BLaER1 treated with 17β-estradiol and CSF1 and Interleukin-3, amounts not matched to agents 10 nM and 100 nM (cell line): Measurements from ENCODE around the gene SEMA4A.

Source experiments
- H3K27ac ChIP-seq, 11 experiments: shearing (Covaris generic); formaldehyde crosslinking; 2 replicates each; pipeline ENCODE4 v1.8.1; 2022
- H3K27me3 ChIP-seq, 11 experiments: shearing (Covaris generic); formaldehyde crosslinking; 2 replicates each; pipeline ENCODE4 v1.8.1; 2022
- H3K36me3 ChIP-seq, 11 experiments: shearing (Covaris generic); formaldehyde crosslinking; 2 replicates each; pipeline ENCODE4 v1.8.1; 2022
- H3K4me1 ChIP-seq, 10 experiments: shearing (Covaris generic); formaldehyde crosslinking; 2 replicates each; pipeline ENCODE4 v1.8.1; 2022
- H3K4me2 ChIP-seq, 11 experiments: shearing (Covaris generic); formaldehyde crosslinking; 2 replicates each; pipeline ENCODE4 v1.8.1; 2022
- H3K4me3 ChIP-seq, 10 experiments: shearing (Covaris generic); formaldehyde crosslinking; 2 replicates each; pipeline ENCODE4 v1.8.1; 2022
- H3K9ac ChIP-seq, 11 experiments: shearing (Covaris generic); formaldehyde crosslinking; 2 replicates each; pipeline ENCODE4 v1.8.1; 2022
- H3K9me3 ChIP-seq, 11 experiments: shearing (Covaris generic); formaldehyde crosslinking; replicated peaks in 1 of 11; 2 replicates each; pipeline ENCODE4 v1.8.1; 2022
- H4K20me1 ChIP-seq, 11 experiments: shearing (Covaris generic); formaldehyde crosslinking; 2 replicates each; pipeline ENCODE4 v1.8.1; 2022
- Cebpa-rat ChIP-seq, 11 experiments: shearing (Covaris generic); IDR thresholded peaks; 2 replicates each; pipeline ENCODE4 v1.8.1; 2022

SEMA4A gene

DNA sequence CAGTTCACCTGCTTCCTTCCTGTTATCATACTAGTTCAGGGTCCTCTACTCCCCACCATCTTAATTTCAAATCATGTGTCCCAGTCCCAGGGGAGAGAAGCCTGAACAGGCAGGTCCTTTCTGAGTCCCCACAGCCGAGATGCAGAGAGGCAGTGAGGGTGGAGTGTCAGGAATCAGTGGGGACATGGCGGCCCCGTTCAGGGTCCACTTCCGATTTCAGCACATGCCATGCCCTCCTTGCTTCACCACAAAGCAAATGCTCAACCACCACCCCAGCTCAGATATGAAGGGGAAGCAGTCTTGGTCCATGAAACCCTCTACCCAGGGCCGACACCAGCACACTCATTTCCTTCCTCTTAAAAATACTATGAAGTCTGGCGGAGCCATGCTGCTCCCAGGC is 5.2 kb upstream of the SEMA4A start:
- H3K4me2 ChIP-seq, result peak overlapping the region; percentile 91 to 100 (median 98)

DNA sequence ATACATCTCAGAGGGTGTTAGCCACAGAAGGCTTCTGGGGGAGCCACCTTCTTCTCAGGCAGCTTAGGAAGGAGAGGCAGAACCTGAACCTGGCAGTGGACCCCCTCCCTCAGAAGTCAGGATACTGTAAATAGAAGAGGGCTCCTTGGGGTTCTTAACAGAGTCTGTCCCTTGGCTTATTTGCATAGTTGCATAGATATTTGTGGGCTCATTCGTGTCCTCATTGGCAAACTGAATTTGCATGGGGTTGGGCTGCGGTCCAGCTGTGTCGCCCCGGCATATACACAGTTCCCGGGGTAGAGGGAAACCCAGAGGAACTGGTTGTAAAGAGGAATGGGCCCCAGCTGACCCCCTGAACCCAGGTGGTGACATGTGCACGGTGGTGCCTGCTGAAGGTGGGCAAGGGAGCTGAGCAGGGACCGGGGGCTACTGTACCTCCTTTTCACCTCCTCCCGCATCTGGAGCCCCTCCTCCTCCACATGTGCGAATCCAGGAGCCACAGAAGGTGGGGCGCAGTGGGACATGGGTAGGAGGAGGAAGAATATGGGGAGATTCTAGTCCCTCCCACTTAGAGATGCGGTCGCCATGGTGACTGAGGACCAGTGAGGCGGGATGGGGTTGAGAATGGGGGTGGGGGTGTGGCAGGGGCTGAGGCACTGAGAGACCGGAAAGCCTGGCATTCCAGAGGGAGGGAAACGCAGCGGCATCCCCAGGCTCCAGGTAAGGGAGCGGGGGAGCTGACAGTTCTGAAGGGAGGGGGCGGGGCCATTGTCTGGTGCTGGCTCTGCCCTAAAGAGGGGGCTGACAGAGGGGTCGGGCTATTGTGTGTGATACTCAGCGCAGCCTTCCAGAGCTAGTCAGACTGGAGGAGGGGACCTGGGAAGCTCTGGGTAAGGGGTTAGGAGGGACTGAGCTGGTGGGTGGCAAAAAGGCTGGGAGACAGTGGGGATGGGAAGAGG is 3.7 kb upstream of the SEMA4A start:
- H3K9ac ChIP-seq, result peak overlapping the region; percentile 68 to 79 (median 77); a peak in 20 of 22 replicates
- no peaks in the 10 kb centered on the region for H3K9me3 ChIP-seq
- peak overlapping the region; percentile 84 to 94 (median 90) for H3K27ac ChIP-seq
- no peaks in the 10 kb centered on the region for H4K20me1 ChIP-seq
- no peaks in the 10 kb centered on the region for H3K27me3 ChIP-seq
- TF ChIP-seq Cebpa-rat (IDR thresholded peaks at IDR 0.05), result no peak
- H3K4me1 ChIP-seq, result peaks cover 85 to 92% (median 89%) of the 10 kb centered on the region in 10 experiments
- H3K4me3 ChIP-seq, result no peak overlapping the region
- no peaks in the 10 kb centered on the region for H3K36me3 ChIP-seq
- H3K4me2 ChIP-seq, result peak overlapping the region; percentile 91 to 100 (median 98)

More for the DNA sequence above, 5.2 kb upstream of the SEMA4A start:
- H3K9me3 ChIP-seq, result no peaks in the 10 kb centered on the region
- peak in 8 of 11 experiments; percentile 74 to 91 (median 82); a peak in 15 of 22 replicates for TF ChIP-seq Cebpa-rat (IDR thresholded peaks at IDR 0.05)
- H3K9ac ChIP-seq, result peak overlapping the region; percentile 68 to 79 (median 77)
- H3K4me3 ChIP-seq, result peak overlapping the region in 8 of 10 experiments; percentile 8 to 43 (median 30); a peak in 13 of 20 replicates
- no peaks in the 10 kb centered on the region for H3K27me3 ChIP-seq
- no peaks in the 10 kb centered on the region for H3K36me3 ChIP-seq
- H3K27ac ChIP-seq, result peak overlapping the region; percentile 84 to 94 (median 90)
- H3K4me1 ChIP-seq, result peaks cover 71 to 78% (median 75%) of the 10 kb centered on the region in 10 experiments
- no peaks in the 10 kb centered on the region for H4K20me1 ChIP-seq

GRCh38 chr1:156150333-156151011 is 2.9 kb upstream of the SEMA4A start:
- Histone ChIP-seq H3K4me1 (peaks cover 93 to 100% (median 96%) of the 10 kb centered on the region in 10 experiments), H3K27me3 (no peaks in the 10 kb centered on the region), H3K4me3 (no peak overlapping the region), H3K9me3 (no peaks in the 10 kb centered on the region), H3K4me2 (peak overlapping the region; percentile 32 to 100 (median 91)), H3K27ac (peak overlapping the region; percentile 18 to 94 (median 81); a peak in 21 of 22 replicates), H3K36me3 (no peaks in the 10 kb centered on the region), H4K20me1 (no peaks in the 10 kb centered on the region), H3K9ac (peak overlapping the region in 9 of 11 experiments; percentile 23 to 77 (median 51); a peak in 11 of 22 replicates)
- no peak for TF ChIP-seq Cebpa-rat (IDR thresholded peaks at IDR 0.05)

- H3K27me3 ChIP-seq, result no peaks in the 10 kb centered on the region
- 0 out of 22 replicates have a peak, but pooled peaks cover 0 to 1% (median 0%) of the 10 kb centered on the region in 11 experiments for H3K36me3 ChIP-seq
- H3K9ac ChIP-seq, result peak overlapping the region in 10 of 11 experiments; percentile 23 to 77 (median 49); a peak in 16 of 22 replicates
- TF ChIP-seq Cebpa-rat (IDR thresholded peaks at IDR 0.05), result no peak
- no peak overlapping the region for H3K4me3 ChIP-seq
- H3K9me3 ChIP-seq, result no peaks in the 10 kb centered on the region
- H4K20me1 ChIP-seq, result no peaks in the 10 kb centered on the region
- peak overlapping the region; percentile 18 to 94 (median 81); a peak in 20 of 22 replicates for H3K27ac ChIP-seq
- H3K4me1 ChIP-seq, result peaks cover 94 to 100% (median 97%) of the 10 kb centered on the region in 10 experiments
- peak overlapping the region; percentile 32 to 100 (median 91) for H3K4me2 ChIP-seq
These were observed 2.2 kb upstream of the SEMA4A start for GRCh38 chr1:156151093-156151688.

- TF ChIP-seq Cebpa-rat (IDR thresholded peaks at IDR 0.05), result no peak
- H3K27ac ChIP-seq, result peak overlapping the region; percentile 78 to 93 (median 87); a peak in 18 of 22 replicates
- H3K4me3 ChIP-seq, result no peak overlapping the region
- peak overlapping the region in 3 of 11 experiments; percentile 0 to 69 (median 54); a peak in 4 of 22 replicates for H3K9ac ChIP-seq
- no peaks in the 10 kb centered on the region for H4K20me1 ChIP-seq
- peaks cover 0 to 14% (median 7%) of the 10 kb centered on the region in 11 experiments; a peak in 11 of 22 replicates for H3K36me3 ChIP-seq
- peaks cover 94 to 100% (median 97%) of the 10 kb centered on the region in 10 experiments for H3K4me1 ChIP-seq
- H3K27me3 ChIP-seq, result no peaks in the 10 kb centered on the region
- peak overlapping the region; percentile 85 to 100 (median 96) for H3K4me2 ChIP-seq
- H3K9me3 ChIP-seq, result no peaks in the 10 kb centered on the region
These were observed 757 bp upstream of the SEMA4A start for GRCh38 chr1:156152628-156153027.

DNA sequence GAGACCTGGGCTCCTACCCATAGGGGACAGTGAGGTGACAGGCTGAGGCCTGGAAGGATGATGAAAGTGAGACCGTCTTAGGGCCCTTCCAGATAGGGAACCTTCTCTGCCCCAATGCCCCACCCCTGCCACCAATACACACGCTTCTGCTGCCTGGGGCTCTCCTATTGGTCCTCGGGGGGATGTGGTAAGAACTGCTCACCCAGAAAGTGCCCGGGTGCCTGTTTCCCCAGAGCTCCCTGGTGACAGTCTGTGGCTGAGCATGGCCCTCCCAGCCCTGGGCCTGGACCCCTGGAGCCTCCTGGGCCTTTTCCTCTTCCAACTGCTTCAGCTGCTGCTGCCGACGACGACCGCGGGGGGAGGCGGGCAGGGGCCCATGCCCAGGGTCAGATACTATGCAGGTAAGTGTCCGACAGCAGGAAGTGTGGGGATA is 948 bp downstream of the SEMA4A start:
- Histone ChIP-seq H3K27ac (peak overlapping the region; percentile 76 to 93 (median 87)), H3K9me3 (no peaks in the 10 kb centered on the region), H3K4me1 (peaks cover 90 to 100% (median 96%) of the 10 kb centered on the region in 10 experiments), H4K20me1 (no peaks in the 10 kb centered on the region), H3K4me3 (peak overlapping the region; percentile 28 to 77 (median 63)), H3K9ac (peak overlapping the region; percentile 75 to 89 (median 81)), H3K27me3 (no peaks in the 10 kb centered on the region), H3K36me3 (peaks cover 0 to 32% (median 22%) of the 10 kb centered on the region in 11 experiments; a peak in 15 of 22 replicates), H3K4me2 (peak overlapping the region; percentile 85 to 100 (median 96))
- peak in 8 of 11 experiments; percentile 48 to 84 (median 71); a peak in 11 of 22 replicates for TF ChIP-seq Cebpa-rat (IDR thresholded peaks at IDR 0.05)

DNA sequence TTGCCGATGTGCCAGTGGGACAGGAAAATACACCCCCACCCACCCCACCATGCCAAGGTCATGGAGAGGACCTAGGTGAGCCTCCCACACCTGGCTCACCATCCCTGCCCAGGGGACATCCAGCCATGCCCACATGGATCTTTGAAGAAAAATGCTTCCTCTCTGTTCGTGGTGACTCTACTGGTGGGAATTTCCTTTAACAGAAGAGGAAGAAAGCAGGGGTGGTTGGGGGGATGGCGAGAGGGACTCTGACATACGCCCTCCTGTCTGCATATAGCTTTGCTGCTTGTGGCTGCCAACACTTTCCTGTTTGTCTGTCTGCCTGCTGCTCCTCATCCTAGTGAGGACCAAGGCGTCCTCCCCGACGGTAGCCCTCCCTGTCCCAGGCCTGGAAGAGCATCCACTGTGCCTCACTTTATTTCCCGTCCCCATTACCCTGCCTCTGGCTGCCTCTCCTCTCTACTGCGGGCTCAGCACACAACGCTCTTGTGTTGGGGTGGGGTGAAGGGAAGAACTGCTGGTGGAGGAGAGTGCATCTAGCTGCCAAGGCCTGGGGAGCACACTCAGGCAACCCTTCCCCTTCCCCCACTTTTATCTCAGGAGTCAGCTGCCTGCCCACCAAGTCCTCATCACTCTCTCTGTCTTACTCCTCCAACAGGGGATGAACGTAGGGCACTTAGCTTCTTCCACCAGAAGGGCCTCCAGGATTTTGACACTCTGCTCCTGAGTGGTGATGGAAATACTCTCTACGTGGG is 2.5 kb downstream of the SEMA4A start:
- Histone ChIP-seq H3K4me1 (peaks cover 87 to 99% (median 95%) of the 10 kb centered on the region in 10 experiments), H3K4me2 (peak overlapping the region; percentile 85 to 100 (median 96)), H3K9ac (peak overlapping the region; percentile 75 to 89 (median 81)), H3K4me3 (peak overlapping the region in 9 of 10 experiments; percentile 28 to 77 (median 64); a peak in 18 of 20 replicates), H3K9me3 (no peaks in the 10 kb centered on the region), H3K27me3 (no peaks in the 10 kb centered on the region), H4K20me1 (0 out of 22 replicates have a peak, but pooled peaks cover 0 to 8% (median 0%) of the 10 kb centered on the region in 11 experiments), H3K27ac (peak overlapping the region; percentile 76 to 93 (median 87)), H3K36me3 (peaks cover 0 to 45% (median 33%) of the 10 kb centered on the region in 11 experiments; a peak in 15 of 22 replicates)
- TF ChIP-seq Cebpa-rat (IDR thresholded peaks at IDR 0.05), result no peak
